LoVo (cell line): ENCODE measurements around the gene SRSF5.

Experiments
- DNase-seq: peaks from one replicate; pipeline ENCODE4 v3.0.0-alpha.2; 2016; ENCODE audit warnings: low spot score

The SRSF5 gene

GRCh38 chr14:69770559-69770958 lies 3.6 kb downstream of the SRSF5 start:
- no peak for DNase-seq

- DNase-seq: no peak
Measured at GRCh38 chr14:69771136-69771535, 4.2 kb downstream of the SRSF5 start.

DNA sequence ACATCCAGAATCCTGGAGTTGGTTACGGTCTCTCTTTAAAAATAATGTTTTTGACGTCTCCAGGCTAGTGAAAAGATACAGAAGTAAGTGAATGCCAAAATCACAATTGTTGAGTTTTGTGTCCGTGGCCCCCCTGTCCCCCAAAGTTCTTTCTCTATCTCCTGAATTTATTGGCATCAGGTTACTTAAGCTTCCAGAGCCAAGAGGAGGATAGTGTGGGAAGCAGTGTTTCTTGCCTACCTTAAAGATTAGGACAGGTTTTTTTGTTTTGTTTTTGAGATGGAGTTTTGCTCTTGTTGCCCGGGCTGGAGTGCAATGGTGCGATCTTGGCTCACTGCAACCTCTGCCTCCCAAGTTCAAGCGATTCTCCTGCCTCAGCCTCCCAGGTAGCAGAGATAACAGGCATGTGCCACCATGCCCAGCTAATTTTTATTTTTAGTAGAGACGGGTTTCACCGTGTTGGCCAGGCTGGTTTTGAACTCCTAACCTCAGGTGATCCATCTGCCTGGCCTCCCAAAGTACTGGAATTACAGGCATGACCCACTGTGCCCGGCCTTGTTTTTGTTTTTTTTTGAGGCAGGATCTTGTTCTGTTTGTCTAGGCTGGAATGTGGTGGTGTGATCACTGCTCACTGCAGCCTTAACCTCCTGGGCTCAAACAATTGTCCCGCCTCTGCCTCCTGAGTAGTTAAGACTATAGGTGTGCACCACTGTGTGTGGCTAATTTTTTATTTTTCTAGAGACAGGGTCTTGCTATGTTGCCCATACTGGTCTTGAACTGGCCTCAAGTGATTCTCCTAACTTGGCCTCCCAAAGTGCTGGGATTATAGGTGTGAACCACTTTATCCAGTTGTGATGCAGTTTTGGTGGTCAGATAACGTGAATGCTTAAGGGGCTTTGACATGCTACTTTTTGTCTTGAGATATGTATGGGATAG lies 5.4 kb downstream of the SRSF5 start:
- no peak for DNase-seq

DNA sequence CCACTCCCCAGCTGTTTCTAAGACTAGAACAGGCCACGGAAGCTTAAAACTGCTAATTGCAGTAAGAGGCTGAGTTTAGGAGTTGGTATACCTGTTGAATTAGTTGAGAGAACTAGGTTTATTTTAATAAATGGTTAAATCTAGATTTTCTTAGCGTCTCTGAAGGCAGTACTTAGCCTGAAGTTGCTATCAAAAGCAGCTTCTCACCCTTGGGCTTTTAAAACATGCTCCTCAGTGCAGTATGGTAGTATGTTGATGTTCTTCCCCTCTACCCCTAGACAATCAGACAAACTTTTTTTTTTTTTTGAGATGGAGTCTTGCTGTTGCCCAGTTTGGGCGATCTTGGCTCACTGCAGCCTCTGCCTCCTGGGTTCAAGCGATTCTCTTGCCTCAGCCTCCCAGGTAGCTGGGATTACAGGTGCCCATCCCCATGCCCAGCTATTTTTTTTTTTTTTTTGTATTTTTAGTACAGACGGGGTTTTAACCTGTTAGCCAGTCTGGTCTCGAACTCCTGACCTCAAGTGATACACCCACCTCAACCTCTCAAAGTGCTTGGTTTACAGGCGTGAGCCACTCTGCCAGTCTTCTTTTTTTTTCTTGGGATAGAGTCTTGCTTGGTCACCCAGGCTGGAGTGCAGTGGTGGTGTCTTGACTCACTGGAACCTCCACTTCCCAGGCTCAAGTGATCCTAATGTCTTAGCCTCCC lies 6.8 kb downstream of the SRSF5 start:
- no peak for DNase-seq

DNA sequence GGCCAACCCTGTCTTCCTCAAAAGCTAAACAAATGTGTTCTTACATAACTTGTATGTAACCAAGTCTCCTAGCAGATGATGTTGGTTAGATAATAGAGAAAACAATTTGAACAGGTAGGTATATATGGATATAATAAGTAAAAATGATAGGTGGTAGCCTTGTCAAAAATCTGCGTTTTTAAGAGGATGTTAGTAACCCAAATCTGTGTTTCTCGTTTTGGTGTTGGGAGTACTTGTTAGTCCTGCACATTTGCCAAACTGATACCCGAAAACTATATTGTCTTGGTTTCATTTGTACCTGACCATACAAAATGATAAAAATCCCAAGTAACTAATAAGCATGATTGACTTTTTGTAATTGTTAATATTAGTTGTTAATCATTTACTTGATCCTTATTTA lies 8.1 kb downstream of the SRSF5 start:
- no peak for DNase-seq

- no peak for DNase-seq
Measured at GRCh38 chr14:69776875-69777453, 10.0 kb downstream of the SRSF5 start.

- DNase-seq: no peak
Measured at GRCh38 chr14:69779088-69779487, 12.1 kb downstream of the SRSF5 start.

- DNase-seq: no peak
Measured at GRCh38 chr14:69780092-69780491, 13.2 kb downstream of the SRSF5 start.

GRCh38 chr14:69780952-69781351 lies 14.0 kb downstream of the SRSF5 start:
- no peak for DNase-seq

GRCh38 chr14:69784942-69785341 lies 18.0 kb downstream of the SRSF5 start:
- DNase-seq: no peak

DNA sequence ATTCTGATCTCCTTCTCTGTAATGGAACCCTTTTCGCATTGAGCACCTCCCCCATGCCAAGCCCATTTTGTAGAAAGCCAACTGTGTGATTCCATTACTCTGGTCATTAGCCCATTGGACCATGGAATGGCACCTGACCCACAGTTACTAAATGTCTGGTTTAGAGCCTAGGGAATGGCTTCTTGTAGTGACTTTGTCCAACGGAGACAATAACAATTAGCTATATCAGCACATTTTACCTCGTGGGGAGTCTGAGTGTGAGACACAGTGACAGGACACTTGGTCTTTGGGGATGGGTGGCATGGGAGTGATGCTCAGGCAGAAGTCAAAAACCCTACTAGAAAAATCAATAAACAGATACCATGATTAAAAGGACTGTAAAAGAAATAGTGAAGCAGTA lies 19.7 kb downstream of the SRSF5 start:
- no peak for DNase-seq

DNA sequence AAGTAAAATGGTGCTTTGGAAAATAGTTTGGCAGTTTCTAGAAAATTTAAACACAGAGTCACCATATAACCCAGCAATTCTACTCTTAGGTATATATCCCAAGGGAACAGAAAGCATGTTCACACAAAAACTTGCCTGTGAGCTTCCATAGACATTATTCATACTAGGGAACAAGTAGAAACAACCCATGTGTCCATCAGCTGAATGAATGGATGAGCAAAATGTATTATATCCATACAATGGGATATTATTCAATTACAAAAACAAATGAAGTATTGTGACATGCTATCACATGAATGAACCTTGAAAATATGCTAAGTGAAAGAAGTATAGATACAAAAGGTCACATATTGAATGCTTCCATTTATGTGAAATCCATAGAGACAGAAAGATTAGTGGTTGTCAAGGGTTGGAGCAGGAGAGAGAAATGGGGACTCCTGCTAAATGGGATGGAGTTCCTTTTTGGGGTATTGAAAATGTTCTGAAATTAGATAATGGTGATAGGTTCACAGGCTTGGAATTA lies 22.2 kb downstream of the SRSF5 start:
- no peak for DNase-seq

GRCh38 chr14:69792887-69793421 lies 26.0 kb downstream of the SRSF5 start:
- DNase-seq: no peak

- DNase-seq: no peak
Measured at GRCh38 chr14:69794791-69795190, 27.8 kb downstream of the SRSF5 start.

DNA sequence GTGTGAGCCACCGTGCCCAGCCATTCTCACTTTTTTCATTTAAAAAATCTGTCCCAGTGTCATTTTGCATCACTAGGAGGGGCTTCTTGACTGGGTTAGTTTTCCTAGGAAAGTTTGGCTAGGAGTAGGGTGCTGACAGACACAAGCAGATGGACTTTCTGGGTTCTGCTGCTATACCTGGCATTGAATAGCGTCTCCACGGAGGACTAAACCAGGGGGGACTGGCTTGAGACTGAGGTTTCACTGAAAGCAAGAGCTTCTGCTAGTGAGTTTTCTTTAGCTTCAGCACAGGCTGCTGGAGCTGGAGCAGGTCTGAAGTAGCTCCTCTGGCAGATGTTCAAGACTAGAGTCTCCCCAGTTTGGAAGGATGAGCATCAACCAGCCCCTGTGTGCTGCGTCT lies 28.7 kb downstream of the SRSF5 start:
- DNase-seq: no peak

DNA sequence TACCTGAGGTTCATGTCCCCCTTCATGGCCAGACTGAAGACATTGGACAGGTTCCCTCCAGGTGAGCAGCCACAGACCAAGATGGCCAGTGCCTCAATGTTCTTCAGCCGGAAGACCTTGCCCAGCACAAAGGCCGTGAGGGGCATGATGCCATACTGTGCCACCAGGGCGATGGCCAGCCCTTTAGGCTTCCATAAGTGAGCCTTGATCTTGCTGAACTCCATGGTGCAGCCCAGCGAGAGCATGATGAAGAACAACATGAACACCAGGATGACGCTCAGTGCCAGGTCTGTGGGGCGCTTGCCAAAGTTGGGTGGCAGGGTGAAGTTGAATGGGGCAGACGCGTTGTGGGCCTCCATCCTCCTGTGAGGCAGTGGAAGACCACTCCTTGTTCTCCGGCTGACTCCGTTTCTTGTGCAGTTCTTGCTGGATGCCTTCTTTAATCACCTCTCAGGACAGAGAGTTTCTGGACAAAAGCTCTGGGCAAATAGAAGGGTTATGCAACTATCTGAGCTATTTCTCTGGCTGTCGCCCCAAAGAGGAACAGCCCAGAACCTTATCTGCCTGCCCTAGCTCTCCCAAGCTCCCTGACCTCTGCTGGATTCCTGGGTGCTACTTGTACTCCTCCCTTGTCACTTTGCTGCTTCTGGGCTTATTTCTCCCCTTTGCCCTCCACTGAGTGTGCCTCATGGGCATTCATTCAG lies 30.0 kb downstream of the SRSF5 start, which contains the start of gene SLC10A1:
SLC10A1 (minus strand) TSS at position 445 of the 704 bp plus-strand sequence; CDS start at position 359, 86 bp downstream.
- DNase-seq: no peak

GRCh38 chr14:69797573-69798338 lies 30.8 kb downstream of the SRSF5 start:
- no peak for DNase-seq

GRCh38 chr14:69798339-69798735 lies 31.4 kb downstream of the SRSF5 start:
- DNase-seq: no peak

DNA sequence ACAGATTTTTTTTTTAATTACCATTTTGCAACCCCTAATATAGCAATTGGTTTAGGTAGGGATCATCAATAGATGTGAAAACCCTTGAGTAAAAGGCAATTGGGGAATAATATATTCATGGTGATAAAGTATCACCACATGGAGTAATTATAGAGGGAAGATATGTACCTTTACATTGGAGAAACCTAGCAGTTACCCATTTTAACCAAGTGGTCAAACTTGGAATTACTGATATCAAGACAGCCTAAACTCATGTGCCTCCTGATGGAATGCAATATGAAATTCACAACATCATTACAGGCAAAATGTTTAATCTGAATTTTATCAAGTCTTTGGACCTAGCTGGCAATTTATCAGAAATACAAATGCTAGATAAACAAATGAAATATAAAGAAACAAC lies 36.8 kb downstream of the SRSF5 start:
- DNase-seq: no peak

DNA sequence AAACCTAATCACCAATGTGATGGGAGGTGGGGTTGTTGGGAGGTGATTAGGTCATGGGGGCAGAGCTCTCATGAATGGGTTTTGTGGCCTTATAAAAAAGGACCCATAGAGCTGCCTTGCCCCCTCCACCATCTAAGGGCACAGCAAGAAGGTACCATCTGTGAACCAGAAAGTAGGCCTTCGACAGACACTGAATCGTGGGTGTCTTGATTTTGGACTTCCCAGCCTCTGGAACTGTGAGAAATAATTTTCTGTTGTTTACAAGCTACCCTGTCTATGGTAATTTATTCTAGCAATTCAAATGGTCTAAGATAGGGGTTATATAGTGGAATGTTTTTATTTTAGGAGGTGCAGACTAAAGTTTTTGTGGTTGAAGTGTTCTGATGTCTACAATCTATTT lies 38.0 kb downstream of the SRSF5 start:
- no peak for DNase-seq

DNA sequence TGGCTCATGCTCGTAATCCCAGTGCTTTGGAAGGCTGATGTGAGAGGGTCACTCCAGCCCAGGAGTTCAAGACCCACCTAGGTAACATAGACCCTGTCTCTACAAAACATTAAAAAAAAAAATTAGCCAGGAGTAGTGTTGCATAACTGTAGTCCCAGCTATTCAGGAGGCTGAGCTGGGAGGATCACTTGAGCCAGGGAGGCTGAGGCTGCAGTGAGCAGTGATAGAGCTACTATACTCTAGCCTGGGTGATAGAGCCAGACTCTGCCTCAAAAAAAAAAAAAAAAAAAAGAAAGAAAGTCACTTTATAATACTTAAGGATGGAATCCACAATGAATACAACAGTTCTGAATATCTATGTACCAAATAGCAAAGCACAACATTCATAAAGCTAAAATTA lies 40.2 kb downstream of the SRSF5 start:
- no peak for DNase-seq
